Heart left ventricle (tissue), 16 donors: ENCODE results near the gene ECPAS. TPM values are rescaled to one million over a fixed set of nuclear protein-coding genes. Genes with fewer than 3 reads are reported as not detected.

Source experiments
- ATAC-seq, 4 donors: fragments of 200-7000 bp; cut with Tn5 transposase; one replicate each; pipeline ENCODE4 v1.9.1; 2020 to 2022; ENCODE audit warnings: moderate library complexity in 4 of 4, mild to moderate bottlenecking in 3 of 4, moderate number of reproducible peaks in 1 of 4
- DNase-seq, 5 donors: peaks; one replicate each; pipeline ENCODE4 v3.0.0-alpha.2; 2020
- H3K27ac ChIP-seq, 12 donors: fragments of 200-600 bp; sonication (generic) in 4 of 12; one replicate each; pipeline versions ENCODE4 v1.5.0 to v1.8.0; 2016 to 2022; ENCODE audit warnings: mild to moderate bottlenecking in 2 of 12
- H3K27me3 ChIP-seq, 9 donors: fragments of 200-600 bp; sonication (generic) in 2 of 9; one replicate each; pipeline versions ENCODE4 v1.5.1 to v1.8.0; 2016 to 2022; ENCODE audit warnings: mild to moderate bottlenecking in 3 of 9
- H3K36me3 ChIP-seq, 9 donors: fragments of 200-600 bp; sonication (generic) in 2 of 9; one replicate each; pipeline versions ENCODE4 v1.5.0 to v1.8.0; 2018 to 2022; ENCODE audit warnings: mild to moderate bottlenecking in 2 of 9
- H3K4me1 ChIP-seq, 12 donors: fragments of 200-600 bp; sonication (generic) in 4 of 12; one replicate each; pipeline versions ENCODE4 v1.5.0 to v1.8.0; 2016 to 2022; ENCODE audit warnings: mild to moderate bottlenecking in 3 of 12
- H3K4me3 ChIP-seq, 12 donors: fragments of 200-600 bp; sonication (generic) in 4 of 12; one replicate each; pipeline versions ENCODE4 v1.5.0 to v1.8.0; 2017 to 2022; ENCODE audit warnings: mild to moderate bottlenecking in 9 of 12, moderate library complexity in 4 of 12
- H3K9me3 ChIP-seq, 12 donors: fragments of 200-600 bp; sonication (generic) in 4 of 12; one replicate each; pipeline versions ENCODE4 v1.5.0 to v1.8.0; 2016 to 2022; ENCODE audit warnings: mild to moderate bottlenecking in 1 of 12
- CTCF ChIP-seq, 12 donors: fragments of 200-600 bp; sonication (generic) in 4 of 12; IDR thresholded peaks; one replicate each; pipeline versions ENCODE4 v1.5.0 to v1.8.0; 2018 to 2022; ENCODE audit warnings: antibody characterized with exemption in 12 of 12, mild to moderate bottlenecking in 5 of 12
- POLR2A ChIP-seq, 2 donors: fragments of 450-650 bp; IDR thresholded peaks; one replicate each; pipeline ENCODE4 v1.6.1; 2017; ENCODE audit warnings: antibody characterized with exemption in 2 of 2, mild to moderate bottlenecking in 2 of 2, moderate library complexity in 2 of 2
- WGBS, 4 donors: extraction: QIAGEN DNeasy Blood & Tissue Kit in 2 of 4; methylation state at CpG; one replicate each; pipeline versions ENCODE4 v1.1.5 to v1.1.7; 2013 to 2018; 5-methylcytosine and 5-hydroxymethylcytosine counted together
- intact Hi-C, 10 donors: fragments of 100-400 bp; cut with DNase I; formaldehyde crosslinking; loops; one replicate each; pipeline versions ENCODE4 v1.11.1 to v1.14.2; 2022
- polyA plus RNA-seq, 2 donors: library from polyadenylated mRNA; stranded (reverse); fragments of 200-250 nt; gene quantifications; one replicate each; pipeline ENCODE4 v1.2.3, GENCODE V29; 2013
- total RNA-seq, 9 donors: library from RNA; depleted of rRNA in 2 of 9; stranded (reverse); fragments of >200 nt in 2 of 9; fragmentation: NEBNext Ultra II Directional in 3 of 9; extraction: Animal tissue kit (Norgen Biotek cat#: 25700) in 3 of 9; gene quantifications; one replicate each; pipeline versions ENCODE4 v1.1.0 to v1.2.4, GENCODE V29; 2016 to 2023
- donor health status: ischemic (EF 13 %, LVEDD 7.1; RV severe dilation, severe dysfunction).
- donor health status: healthy with polysubstance abuse.
- donor health status: DM: no; HTN: yes; CAD: no.
- donor health status: DM: no; HTN: no; CAD: no.
- donor health status: ischemic (EF 25% LVEDD 6.9; RV normal size, moderate dysfunction).
- donor health status: ischemic (EF 25% LVEDD 5.7; RV mildly dilated, moderate dysfunction).
- donor health status: healthy.
- donor health status: DM: yes; HTN: yes; CAD: no.
- donor health status: ischemic (EF 35%, LVEDD 5.7; RV mildly dilated, moderate dysfunction).
- donor health status: nonischemic (EF 11% LVEDD 7.7; RV severe dilation, severe dysfunction).
- donor health status: DM: yes; HTN: yes; CAD: no.
- donor health status: PGD.
- donor health status: ischemic (EF 29% LVEDD 5.4; RV normal size, mild dysfunction).
- donor health status: nonischemic (EF 23%, LVEDD 6.1; RV moderate dilation, normal function).

Gene ECPAS
- total and polyA plus RNA-seq, 11 donors, result 28.9 to 116 (median 102) TPM

DNA sequence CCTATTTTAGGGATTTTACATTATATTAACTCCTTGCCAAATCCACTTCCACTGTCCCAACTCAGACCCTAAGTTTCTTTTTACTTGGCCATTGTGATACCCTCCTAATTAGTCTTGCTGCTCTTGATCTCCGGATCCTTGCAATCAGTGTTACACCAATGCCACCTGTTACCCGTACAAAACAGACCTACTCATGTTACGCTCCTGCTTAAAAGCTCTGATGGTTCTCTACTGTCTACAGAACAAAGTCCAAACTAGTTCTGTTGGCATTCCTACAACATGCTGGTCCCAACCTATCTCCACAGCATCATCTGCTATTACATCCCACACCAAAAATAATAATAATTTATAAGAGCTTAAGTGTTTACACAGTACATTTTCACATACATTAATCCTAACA, 9.8 kb downstream of the ECPAS start:
- TF ChIP-seq CTCF (IDR thresholded peaks at IDR 0.05) (no peak), POLR2A (IDR thresholded peaks at IDR 0.05) (no peak)
- no peak for DNase-seq
- ATAC-seq, result peak in 1 of 4 donors; percentile 14
- peaks cover 3 to 74% (median 33%) of the 10 kb centered on the region in 12 donors for H3K4me1 ChIP-seq
- H3K27me3 ChIP-seq, result no peaks in the 10 kb centered on the region
- no peak overlapping the region for H3K4me3 ChIP-seq
- no peak overlapping the region for H3K27ac ChIP-seq
- no peaks in the 10 kb centered on the region for H3K36me3 ChIP-seq
- H3K9me3 ChIP-seq, result no peaks in the 10 kb centered on the region
- WGBS, 4 donors, result 73 to 83% (median 80%) methylated on average over 3 of the region's 3 CpGs
- intact Hi-C loops, result no loop called here

DNA sequence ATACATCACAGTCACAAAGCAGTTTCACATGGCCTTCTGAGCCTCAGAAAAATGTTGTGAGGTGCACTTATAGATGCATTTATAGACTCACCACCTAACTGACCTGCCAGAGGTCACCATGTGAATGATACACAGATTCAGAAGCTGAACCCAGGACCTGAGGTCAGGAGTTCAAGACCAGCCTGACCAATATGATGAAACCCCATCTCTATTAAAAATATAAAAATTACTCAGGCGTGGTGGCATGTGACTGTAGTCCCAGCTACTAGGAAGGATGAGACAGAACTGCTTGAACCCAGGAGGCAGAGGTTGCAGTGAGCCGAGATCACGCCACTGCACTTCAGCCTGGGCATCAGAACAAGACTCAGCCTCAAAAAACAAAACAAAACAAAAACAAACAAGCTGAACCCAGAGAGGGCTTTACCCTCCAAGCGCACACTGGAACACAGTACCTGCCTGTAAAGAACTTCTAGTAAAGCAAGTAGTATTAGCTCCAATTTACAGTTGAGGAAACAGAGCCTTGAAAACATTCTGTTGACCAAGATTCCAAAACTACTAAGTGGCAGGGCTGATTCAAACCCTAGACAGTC, 16.3 kb downstream of the ECPAS start:
- intact Hi-C loops, result no loop called here
- Histone ChIP-seq H3K9me3 (peaks cover 0 to 3% (median 0%) of the 10 kb centered on the region in 12 donors), H3K27ac (peak overlapping the region in 1 of 12 donors; percentile 27), H3K4me1 (peaks cover 0 to 28% (median 10%) of the 10 kb centered on the region in 12 donors), H3K4me3 (no peak overlapping the region), H3K36me3 (no peaks in the 10 kb centered on the region), H3K27me3 (no peaks in the 10 kb centered on the region)
- ATAC-seq, result no peak
- DNase-seq, result no peak
- WGBS, 4 donors, result 75 to 92% (median 88%) methylated on average over 4 of the region's 4 CpGs
- no peak for TF ChIP-seq POLR2A (IDR thresholded peaks at IDR 0.05)
- TF ChIP-seq CTCF (IDR thresholded peaks at IDR 0.05), result no peak

GRCh38 chr9:111463048-111463447, 21.1 kb downstream of the ECPAS start:
- peaks cover 0 to 17% (median 6%) of the 10 kb centered on the region in 12 donors for H3K9me3 ChIP-seq
- no peak for DNase-seq
- no peak overlapping the region for H3K27ac ChIP-seq
- no peaks in the 10 kb centered on the region for H3K36me3 ChIP-seq
- H3K27me3 ChIP-seq, result no peaks in the 10 kb centered on the region
- H3K4me1 ChIP-seq, result peaks cover 0 to 25% (median 11%) of the 10 kb centered on the region in 12 donors
- ATAC-seq, result no peak
- TF ChIP-seq POLR2A (IDR thresholded peaks at IDR 0.05), result no peak
- no peak for TF ChIP-seq CTCF (IDR thresholded peaks at IDR 0.05)
- 94 to 100% (median 97%) methylated on average over 2 of the region's 2 CpGs for WGBS, 4 donors
- no peak overlapping the region for H3K4me3 ChIP-seq
- intact Hi-C loops, result no loop called here

DNA sequence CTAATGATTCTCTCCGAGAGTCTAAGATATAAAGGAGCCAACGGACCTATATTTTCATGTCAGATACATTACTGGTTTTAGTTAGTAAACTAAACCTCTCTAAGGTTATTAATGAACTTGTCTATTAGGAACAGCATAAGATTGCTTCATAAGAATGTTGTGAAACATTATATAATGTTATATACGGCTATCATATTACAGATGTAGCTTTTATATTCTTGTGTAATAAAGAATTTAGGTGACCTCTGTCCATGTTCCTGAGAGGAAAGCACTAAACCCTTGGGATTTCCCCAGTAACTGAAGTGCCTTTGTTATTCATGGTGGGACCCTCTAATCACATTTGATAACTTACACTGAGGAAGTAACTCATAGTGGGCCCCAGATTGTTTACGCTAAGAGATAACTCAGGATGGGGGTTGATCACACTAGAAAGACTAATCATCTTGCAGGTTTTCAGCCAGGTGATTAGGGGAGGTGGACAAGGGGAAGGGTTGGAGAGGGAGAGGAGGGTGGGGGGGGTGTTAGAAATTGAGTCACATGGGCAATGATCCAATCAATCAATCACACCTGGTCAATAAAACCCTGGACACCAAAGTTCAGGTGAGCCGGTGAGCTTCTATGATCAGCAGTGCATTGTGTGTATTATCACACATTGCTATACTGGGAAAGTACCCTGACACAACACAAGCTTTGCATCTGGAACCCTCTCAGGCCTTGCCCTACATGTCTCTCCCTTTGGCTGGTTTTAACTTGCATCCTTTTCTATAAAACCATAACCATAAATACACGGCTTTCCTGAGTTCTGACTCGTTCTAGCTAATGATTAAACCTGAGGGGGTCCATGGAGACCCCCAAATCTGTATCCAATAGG, 25.8 kb downstream of the ECPAS start:
- H3K36me3 ChIP-seq, result no peaks in the 10 kb centered on the region
- no peaks in the 10 kb centered on the region for H3K27me3 ChIP-seq
- DNase-seq (no peak), ATAC-seq (no peak)
- peaks cover 0 to 17% (median 6%) of the 10 kb centered on the region in 12 donors for H3K9me3 ChIP-seq
- no peak overlapping the region for H3K27ac ChIP-seq
- 62 to 76% (median 70%) methylated on average over 7 of the region's 7 CpGs for WGBS, 4 donors
- intact Hi-C loops, result no loop called here
- no peak overlapping the region for H3K4me3 ChIP-seq
- TF ChIP-seq CTCF (IDR thresholded peaks at IDR 0.05), result no peak
- TF ChIP-seq POLR2A (IDR thresholded peaks at IDR 0.05), result no peak
- peaks cover 4 to 47% (median 32%) of the 10 kb centered on the region in 12 donors for H3K4me1 ChIP-seq
